Kidney (tissue), 14 donors: ENCODE measurements around the gene GSAP. TPM values are rescaled to one million over a fixed set of nuclear protein-coding genes. Genes with fewer than 3 reads are reported as not detected.
A peak's percentile ranks its signal among the peaks of the same experiment; 100 is the strongest.

Source experiments
- DNase-seq, 5 donors: peaks; one replicate each; pipeline ENCODE4 v3.0.0-alpha.2; 2013 to 2020
- FAIRE-seq: peaks from 2 replicates; lab custom pipeline; 2012; peaks lifted over from hg19 to GRCh38; lab: Jason Lieb, UNC
- H3K27ac ChIP-seq, 2 donors: one replicate each; pipeline ENCODE4 v1.7.0; 2013; ENCODE audit warnings: low read depth in 2 of 2, low read length in 2 of 2, inconsistent platforms in 1 of 2
- H3K27me3 ChIP-seq: one replicate; pipeline ENCODE4 v1.7.1; 2013; ENCODE audit warnings: low read length, inconsistent platforms; ENCODE audit not compliant: control insufficient read depth, insufficient read depth
- H3K36me3 ChIP-seq, 3 donors: one replicate each; pipeline versions ENCODE4 v1.7.0 to v1.7.1; 2013; ENCODE audit warnings: low read length in 3 of 3, control low read depth in 1 of 3, inconsistent platforms in 1 of 3; ENCODE audit not compliant: insufficient read depth in 3 of 3, control insufficient read depth in 2 of 3
- H3K4me1 ChIP-seq, 3 donors: one replicate each; pipeline versions ENCODE4 v1.7.0 to v1.7.1; 2013; ENCODE audit warnings: low read length in 3 of 3, inconsistent platforms in 1 of 3, low read depth in 1 of 3; ENCODE audit not compliant: control insufficient read depth in 2 of 3, insufficient read depth in 2 of 3
- H3K4me3 ChIP-seq, 3 donors: one replicate each; pipeline versions ENCODE4 v1.7.0 to v1.8.1; 2013; ENCODE audit warnings: low read length in 3 of 3, control low read depth in 1 of 3, inconsistent platforms in 1 of 3
- H3K9ac ChIP-seq, 3 donors: one replicate each; pipeline versions ENCODE4 v1.7.0 to v1.7.1; 2013; ENCODE audit warnings: low read length in 3 of 3, control low read depth in 1 of 3, inconsistent platforms in 1 of 3
- H3K9me3 ChIP-seq, 3 donors: one replicate each; pipeline versions ENCODE4 v1.7.0 to v1.7.1; 2013; ENCODE audit warnings: low read length in 3 of 3, control low read depth in 1 of 3, inconsistent platforms in 1 of 3; ENCODE audit not compliant: control insufficient read depth in 2 of 3, insufficient read depth in 1 of 3
- intact Hi-C: fragments of 100-400 bp; cut with DNase I; formaldehyde crosslinking; loops from one replicate; pipeline ENCODE4 v1.11.1; 2022
- polyA plus RNA-seq: library from polyadenylated mRNA; stranded (reverse); fragments of 350-450 nt; fragmentation: Illumina TruSeq; extraction: RNeasy Lipid Tissue Mini Kit (QIAGEN cat#74804); gene quantifications from one replicate; pipeline ENCODE4 v1.2.3, GENCODE V29; 2014; ENCODE audit warnings: low read depth, low replicate concordance; ENCODE audit not compliant: insufficient read depth
- total RNA-seq: library from RNA; stranded (reverse); fragmentation: NEBNext Ultra II Directional; extraction: Animal tissue kit (Norgen Biotek cat#: 25700); gene quantifications from one replicate; pipeline ENCODE4 v1.2.1, GENCODE V29; 2021
- TF ChIP-seq, protein P1 (sequence below): IDR thresholded peaks from 3 replicates; pipeline ENCODE4 v1.5.1; 2012; ENCODE audit warnings: mild to moderate bottlenecking, moderate library complexity, borderline replicate concordance; ENCODE audit not compliant: insufficient read depth; ENCODE audit errors: extremely low read depth
- donor health status: control.
- donor health status: control.
- donor health status: control.
- donor health status: control.
- donor health status: control.
- donor health status: DM: yes; HTN: yes; CAD: no.
- donor health status: Normal renal cell carcinoma (clear cell type).

Gene GSAP
- total and polyA plus RNA-seq, 2 donors from 2014 or later, result 11.7 to 29.4 TPM

DNA sequence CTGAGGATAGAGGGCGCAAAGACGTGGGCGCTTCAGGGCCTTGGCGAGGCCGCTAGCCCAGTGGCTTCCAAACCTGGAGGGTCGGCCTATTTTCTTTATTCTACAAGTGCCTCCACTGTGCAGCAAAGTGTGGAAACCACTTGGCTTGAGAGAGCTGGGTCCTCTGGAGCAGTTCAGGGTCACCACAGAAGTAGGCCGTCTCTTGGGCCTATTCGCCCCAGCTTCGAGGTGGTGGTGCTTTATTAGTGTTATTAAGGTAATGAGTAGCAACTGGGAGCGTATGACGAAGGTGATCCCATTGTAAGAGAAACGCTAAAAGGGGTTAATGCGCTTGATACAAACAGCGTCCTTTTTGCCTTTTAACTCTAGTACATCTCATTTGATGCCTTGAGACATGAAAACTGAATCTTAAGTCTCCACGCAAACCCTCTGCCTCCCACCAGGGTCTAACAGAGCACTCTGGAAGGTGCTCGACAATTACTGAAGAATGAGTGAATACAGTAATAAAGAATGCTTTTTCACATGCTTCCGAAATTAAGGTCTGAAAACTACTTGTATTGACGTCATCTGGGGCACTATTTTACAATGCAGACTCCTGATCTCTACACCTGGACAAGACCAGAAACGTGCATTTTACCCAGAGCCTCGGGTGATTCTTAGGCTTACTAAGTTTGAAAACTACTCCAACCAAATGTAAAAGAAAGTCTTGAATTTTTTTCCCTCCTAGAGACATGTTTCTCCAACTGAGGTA lies 647 bp upstream of the GSAP start:
- DNase-seq (no peak), FAIRE-seq (no peak)
- H3K27ac ChIP-seq, result peak overlapping the region; percentile 76 to 90
- H3K4me1 ChIP-seq, result peaks cover 0 to 8% (median 6%) of the 10 kb centered on the region in 3 donors
- intact Hi-C loops, result no loop called here
- no peaks in the 10 kb centered on the region for H3K9me3 ChIP-seq
- H3K27me3 ChIP-seq, result no peaks in the 10 kb centered on the region
- no peaks in the 10 kb centered on the region for H3K36me3 ChIP-seq
- peak overlapping the region; percentile 35 to 72 (median 40) for H3K4me3 ChIP-seq
- peak overlapping the region; percentile 8 to 88 (median 53) for H3K9ac ChIP-seq
- TF ChIP-seq, protein P1, sequence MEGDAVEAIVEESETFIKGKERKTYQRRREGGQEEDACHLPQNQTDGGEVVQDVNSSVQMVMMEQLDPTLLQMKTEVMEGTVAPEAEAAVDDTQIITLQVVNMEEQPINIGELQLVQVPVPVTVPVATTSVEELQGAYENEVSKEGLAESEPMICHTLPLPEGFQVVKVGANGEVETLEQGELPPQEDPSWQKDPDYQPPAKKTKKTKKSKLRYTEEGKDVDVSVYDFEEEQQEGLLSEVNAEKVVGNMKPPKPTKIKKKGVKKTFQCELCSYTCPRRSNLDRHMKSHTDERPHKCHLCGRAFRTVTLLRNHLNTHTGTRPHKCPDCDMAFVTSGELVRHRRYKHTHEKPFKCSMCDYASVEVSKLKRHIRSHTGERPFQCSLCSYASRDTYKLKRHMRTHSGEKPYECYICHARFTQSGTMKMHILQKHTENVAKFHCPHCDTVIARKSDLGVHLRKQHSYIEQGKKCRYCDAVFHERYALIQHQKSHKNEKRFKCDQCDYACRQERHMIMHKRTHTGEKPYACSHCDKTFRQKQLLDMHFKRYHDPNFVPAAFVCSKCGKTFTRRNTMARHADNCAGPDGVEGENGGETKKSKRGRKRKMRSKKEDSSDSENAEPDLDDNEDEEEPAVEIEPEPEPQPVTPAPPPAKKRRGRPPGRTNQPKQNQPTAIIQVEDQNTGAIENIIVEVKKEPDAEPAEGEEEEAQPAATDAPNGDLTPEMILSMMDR, result no peak

DNA sequence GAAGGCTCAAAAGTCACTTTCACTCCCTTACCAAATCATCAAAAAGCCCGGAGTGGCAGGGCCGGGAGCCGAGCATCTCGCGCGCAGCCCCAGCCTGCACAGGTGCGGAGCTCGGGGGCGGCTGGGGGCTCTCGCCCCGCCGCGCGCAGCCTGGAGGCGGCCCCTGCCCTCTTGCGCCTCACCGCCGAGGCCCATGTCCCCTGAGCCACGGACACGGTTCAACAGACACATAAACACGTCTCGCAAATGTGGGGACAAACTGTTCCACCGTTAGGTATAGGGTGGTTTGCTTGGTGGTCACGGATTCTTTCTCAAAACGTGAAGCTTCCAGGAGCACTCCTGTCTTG lies 700 bp downstream of the GSAP start:
- H3K4me1 ChIP-seq, result peaks cover 0 to 8% (median 6%) of the 10 kb centered on the region in 3 donors
- peak overlapping the region; percentile 50 to 77 (median 63) for H3K9ac ChIP-seq
- H3K27me3 ChIP-seq, result no peaks in the 10 kb centered on the region
- peak overlapping the region; percentile 76 to 90 for H3K27ac ChIP-seq
- no peaks in the 10 kb centered on the region for H3K9me3 ChIP-seq
- DNase-seq (peak; percentile 32 to 75 (median 51)), FAIRE-seq (no peak)
- TF ChIP-seq, protein P1, result no peak
- intact Hi-C loops, result no loop called here
- H3K4me3 ChIP-seq, result peak overlapping the region; percentile 49 to 75 (median 72)
- no peaks in the 10 kb centered on the region for H3K36me3 ChIP-seq

DNA sequence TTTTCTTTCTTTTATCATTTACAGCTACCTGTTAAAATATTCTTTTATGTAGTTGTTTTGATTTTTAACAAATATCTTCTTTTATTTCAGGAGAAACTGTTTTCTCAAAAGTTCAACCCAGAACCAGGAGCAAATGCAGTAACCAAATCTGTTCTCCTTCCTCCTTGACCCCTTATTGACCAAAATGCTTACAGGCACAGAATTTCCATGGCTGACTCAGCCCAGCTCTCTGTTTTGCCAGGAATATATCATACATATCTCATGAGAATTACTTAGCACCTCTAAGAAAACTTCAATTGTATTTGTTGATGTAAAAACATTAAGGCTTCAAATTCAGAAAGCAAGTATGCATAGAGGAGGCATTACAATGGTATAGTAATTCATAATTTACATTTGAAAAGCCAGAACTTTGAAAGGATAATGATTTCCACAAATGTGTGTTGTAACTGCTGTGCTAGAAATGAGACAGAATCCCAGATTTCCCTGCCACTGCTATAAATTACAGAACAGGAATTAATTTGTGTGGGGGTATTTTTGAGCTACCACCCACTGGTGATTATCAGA lies 2.2 kb downstream of the GSAP start:
- TF ChIP-seq, protein P1, result no peak
- intact Hi-C loops, result no loop called here
- no peaks in the 10 kb centered on the region for H3K27me3 ChIP-seq
- H3K27ac ChIP-seq, result peak overlapping the region in 1 of 2 donors; percentile 1
- H3K36me3 ChIP-seq, result no peaks in the 10 kb centered on the region
- H3K4me1 ChIP-seq, result peaks cover 0 to 16% (median 6%) of the 10 kb centered on the region in 3 donors
- no peak overlapping the region for H3K9ac ChIP-seq
- no peak for DNase-seq
- H3K4me3 ChIP-seq, result no peak overlapping the region
- FAIRE-seq, result no peak
- no peaks in the 10 kb centered on the region for H3K9me3 ChIP-seq
